H1 (cell line): Measurements from ENCODE around the gene SNX27.

Experiments
- POLR2A ChIP-seq, 2 experiments: IDR thresholded peaks; 1 replicate in 1 of 2; 2 replicates in 1 of 2; pipeline ENCODE4 v1.6.1; 2011; ENCODE audit warnings: low read depth in 2 of 2, low read length in 2 of 2, mild to moderate bottlenecking in 2 of 2; ENCODE audit errors: control extremely low read depth in 1 of 2
- ZNF274 ChIP-seq: IDR thresholded peaks from 2 replicates; pipeline ENCODE4 v1.7.0; 2012; ENCODE audit warnings: low read length, borderline replicate concordance; ENCODE audit errors: extremely low read depth

DNA sequence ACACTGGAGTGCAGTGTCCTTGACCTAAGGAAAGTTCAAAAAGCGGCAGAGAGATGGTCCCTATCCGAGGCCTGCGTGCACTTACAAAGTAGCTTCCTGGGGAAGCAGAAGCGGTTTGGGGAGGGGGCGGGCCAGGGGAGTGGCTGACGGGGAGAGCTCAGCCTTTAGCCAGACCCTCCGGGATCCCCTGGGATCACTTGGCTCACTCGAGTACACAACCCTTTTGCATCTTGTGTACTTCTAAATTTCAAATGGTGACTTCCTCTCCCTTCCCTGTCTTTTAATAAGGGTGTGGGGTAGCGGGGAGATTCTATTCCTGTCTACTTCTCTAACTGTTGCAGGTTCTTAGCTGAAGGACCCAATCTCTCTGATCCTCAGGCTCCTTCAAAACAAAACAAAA is 18.1 kb upstream of the SNX27 start:
- no peak for TF ChIP-seq ZNF274
- TF ChIP-seq POLR2A (IDR thresholded peaks at IDR 0.05; ENCODE audit: control extremely low read depth in 1 of 2, low read depth in 2 of 2, low read length in 2 of 2), result no peak
